Astrocyte of the spinal cord (primary cell): Measurements from ENCODE around the gene RAB20.
"Not testable (repeated sequence)": the region's sequence is repeated elsewhere in the genome, so short reads cannot be mapped to it uniquely, and the experiment has no call there.

ENCODE experiments used
- DNase-seq: peaks from one replicate; pipeline ENCODE4 v3.0.0; 2011; ENCODE audit warnings: low read depth, low spot score
- H3K4me3 ChIP-seq: 2 replicates; pipeline ENCODE4 v1.5.1; 2011; ENCODE audit warnings: low read depth, mild to moderate bottlenecking, low read length, moderate library complexity
- in situ Hi-C: cut with HindIII; loops from 2 replicates; pipeline ENCODE4 v1.10.0; 2017; ENCODE audit warnings: low sequenced_read_pairs
- TF ChIP-seq, protein P1 (sequence below): IDR thresholded peaks from 2 replicates; pipeline ENCODE4 v1.5.1; 2012; ENCODE audit warnings: low read depth, mild to moderate bottlenecking, low read length, inconsistent platforms

Gene RAB20

DNA sequence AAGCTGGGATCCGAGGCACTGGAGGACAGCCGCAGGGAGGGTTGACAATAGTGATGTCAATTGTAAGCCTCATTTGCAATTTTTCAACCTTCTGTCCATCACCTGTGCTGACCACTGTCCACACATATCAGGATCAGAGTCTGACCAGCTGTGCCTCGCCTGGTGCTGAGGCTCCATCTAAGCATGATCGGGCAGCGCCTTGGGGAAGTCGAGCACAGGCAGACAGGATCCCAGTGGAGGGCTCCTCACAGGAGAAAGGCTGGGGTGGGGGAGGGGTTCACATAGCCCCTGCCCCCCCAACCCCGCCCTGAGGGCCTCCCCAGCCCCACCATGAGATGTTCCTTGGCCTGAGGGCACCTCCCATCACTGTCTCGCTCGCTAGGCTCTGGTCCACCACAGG is 60.3 kb downstream of the RAB20 start:
- in situ Hi-C loops: no loop called here
- DNase-seq: no peak
- TF ChIP-seq, protein P1, sequence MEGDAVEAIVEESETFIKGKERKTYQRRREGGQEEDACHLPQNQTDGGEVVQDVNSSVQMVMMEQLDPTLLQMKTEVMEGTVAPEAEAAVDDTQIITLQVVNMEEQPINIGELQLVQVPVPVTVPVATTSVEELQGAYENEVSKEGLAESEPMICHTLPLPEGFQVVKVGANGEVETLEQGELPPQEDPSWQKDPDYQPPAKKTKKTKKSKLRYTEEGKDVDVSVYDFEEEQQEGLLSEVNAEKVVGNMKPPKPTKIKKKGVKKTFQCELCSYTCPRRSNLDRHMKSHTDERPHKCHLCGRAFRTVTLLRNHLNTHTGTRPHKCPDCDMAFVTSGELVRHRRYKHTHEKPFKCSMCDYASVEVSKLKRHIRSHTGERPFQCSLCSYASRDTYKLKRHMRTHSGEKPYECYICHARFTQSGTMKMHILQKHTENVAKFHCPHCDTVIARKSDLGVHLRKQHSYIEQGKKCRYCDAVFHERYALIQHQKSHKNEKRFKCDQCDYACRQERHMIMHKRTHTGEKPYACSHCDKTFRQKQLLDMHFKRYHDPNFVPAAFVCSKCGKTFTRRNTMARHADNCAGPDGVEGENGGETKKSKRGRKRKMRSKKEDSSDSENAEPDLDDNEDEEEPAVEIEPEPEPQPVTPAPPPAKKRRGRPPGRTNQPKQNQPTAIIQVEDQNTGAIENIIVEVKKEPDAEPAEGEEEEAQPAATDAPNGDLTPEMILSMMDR: no peak
- no peak overlapping the region for H3K4me3 ChIP-seq

DNA sequence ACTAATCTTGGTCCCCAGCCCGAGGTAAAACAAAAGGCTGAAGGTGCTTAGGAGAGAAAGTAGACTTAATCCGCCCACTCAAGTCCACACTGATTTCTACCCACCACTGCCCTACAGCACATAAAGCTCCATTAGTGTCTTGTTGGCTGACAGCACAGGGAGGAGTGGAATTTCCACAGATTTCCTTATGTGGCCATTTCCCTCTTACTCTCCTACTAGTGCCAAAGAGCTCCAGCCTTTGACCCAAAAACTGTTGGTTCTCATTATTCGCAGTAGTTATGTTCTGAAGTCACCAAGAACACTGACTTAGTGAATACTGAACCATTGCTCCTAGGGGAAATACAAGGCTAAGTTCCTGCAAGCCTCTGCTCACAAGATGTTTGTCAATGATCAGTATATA is 61.2 kb downstream of the RAB20 start:
- DNase-seq: peak; percentile 28
- in situ Hi-C loops: no loop called here

DNA sequence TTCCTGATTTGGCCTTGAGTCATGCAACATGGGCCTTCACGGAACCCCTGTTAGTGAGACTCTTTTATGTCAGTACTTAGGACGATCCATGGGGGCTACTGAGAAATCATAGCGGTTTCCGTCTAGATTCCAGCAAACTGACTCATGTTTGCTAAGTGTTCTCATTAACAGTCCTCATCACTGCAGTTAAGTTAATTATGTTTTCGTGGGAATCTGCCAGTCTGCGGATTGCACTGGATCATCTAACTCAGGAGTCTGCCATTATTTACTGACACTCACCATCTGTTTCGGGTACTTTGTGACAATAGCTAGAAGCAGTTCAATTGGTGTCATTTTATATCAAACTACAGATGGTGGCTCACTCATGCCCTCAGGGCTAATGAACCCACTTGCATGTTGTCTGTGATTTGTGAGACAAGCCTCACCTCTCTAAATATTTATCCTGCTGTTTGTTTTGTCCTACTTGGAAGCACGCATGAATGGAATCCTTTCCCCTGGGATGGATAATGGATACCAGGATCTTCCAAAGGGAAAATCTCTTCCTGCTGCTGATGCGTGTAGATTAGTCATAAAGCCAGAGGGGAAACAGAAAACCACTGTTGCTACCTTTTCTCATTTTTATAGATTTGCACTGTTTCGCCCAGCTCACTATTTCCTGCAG is 61.8 kb downstream of the RAB20 start:
- TF ChIP-seq, protein P1: no peak
- peak; percentile 91 for DNase-seq
- H3K4me3 ChIP-seq: no peak overlapping the region
- in situ Hi-C loops: no loop called here

More for the DNA sequence above, 61.2 kb downstream of the RAB20 start:
- TF ChIP-seq, protein P1: no peak
- no peak overlapping the region for H3K4me3 ChIP-seq

DNA sequence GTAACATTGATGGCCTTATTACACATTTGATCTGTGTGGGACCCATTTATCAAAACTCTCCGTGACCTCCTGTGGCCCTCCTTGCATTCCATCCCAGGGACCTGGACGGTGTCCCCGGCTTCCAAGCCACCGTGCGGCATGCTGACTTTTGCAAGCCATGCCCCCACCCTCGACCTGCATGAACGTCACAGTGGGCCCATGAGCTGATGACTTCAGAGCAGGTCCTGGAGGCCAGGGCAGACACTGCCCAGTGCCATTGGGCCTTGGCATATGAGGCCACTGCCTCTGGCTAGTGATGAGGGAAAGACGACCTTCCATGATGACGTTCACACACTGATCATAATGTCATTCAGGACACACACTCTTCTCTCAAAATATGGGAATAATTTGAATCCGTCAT is 62.8 kb downstream of the RAB20 start:
- in situ Hi-C loops: no loop called here
- H3K4me3 ChIP-seq: no peak overlapping the region
- no peak for DNase-seq
- TF ChIP-seq, protein P1: no peak

DNA sequence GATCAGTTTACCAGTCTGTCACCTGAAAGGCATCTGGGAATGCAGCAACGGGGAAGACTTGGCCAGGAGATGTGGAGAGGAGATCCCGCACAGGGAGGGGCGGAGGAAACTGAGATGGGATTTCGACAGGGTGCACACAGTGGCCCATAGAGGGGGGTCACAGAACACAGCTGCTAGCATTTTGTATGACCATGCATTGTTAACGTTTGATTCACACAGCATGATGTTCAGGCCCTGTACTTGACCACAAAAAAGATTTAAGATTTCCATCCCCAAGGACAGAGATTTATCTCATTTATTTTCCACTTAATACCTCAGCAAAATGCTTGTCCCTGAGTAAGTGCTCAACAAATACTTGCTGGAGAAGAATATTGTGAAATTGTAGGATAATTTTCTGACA is 63.2 kb downstream of the RAB20 start:
- in situ Hi-C loops: no loop called here
- DNase-seq: no peak
- TF ChIP-seq, protein P1: no peak
- H3K4me3 ChIP-seq: no peak overlapping the region

DNA sequence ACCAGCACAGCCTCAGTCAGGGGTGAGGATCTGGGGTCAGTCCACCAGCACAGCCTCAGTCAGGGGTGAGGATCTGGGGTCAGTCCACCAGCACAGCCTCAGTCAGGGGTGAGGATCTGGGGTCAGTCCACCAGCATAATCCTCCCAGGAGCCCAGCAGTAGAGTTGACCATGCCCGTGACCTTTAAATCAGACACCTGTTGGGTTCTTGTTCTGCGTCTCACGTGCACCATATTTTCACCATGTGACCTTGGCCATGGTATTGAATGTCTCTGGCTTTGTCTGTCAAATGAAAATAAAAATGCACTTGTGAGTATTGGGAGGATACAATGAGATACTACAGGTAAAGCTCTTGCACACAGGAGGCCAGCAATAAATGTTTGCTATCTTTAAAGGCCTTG is 63.6 kb downstream of the RAB20 start:
- in situ Hi-C loops: not testable (repeated sequence)

DNA sequence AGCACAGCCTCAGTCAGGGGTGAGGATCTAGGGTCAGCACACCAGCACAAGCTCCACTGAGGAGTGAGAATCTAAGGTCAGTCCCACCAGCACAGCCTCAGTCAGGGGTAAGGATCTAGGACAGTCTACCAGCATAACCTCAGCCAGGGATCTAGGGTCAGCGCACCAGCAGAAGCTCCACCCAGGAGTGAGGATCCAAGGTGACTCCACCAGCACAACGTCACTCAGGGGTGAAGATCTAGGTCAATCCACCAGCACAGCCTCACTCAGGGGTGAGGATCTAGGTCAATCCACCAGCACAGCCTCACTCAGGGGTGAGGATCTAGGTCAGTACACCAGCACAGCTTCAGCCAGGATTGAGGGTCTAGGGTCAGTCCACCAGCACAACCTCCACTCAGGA is 64.5 kb downstream of the RAB20 start:
- no peak for DNase-seq
- H3K4me3 ChIP-seq: no peak overlapping the region
- in situ Hi-C loops: no loop called here
- TF ChIP-seq, protein P1: no peak

More for the DNA sequence above, 63.6 kb downstream of the RAB20 start:
- not testable (repeated sequence) for DNase-seq, H3K4me3 ChIP-seq
